Activated CD4-positive, alpha-beta T cell treated with anti-CD3 and anti-CD28 coated beads, Interleukin-2, amount 10 ng/mL, durations not matched to agents 7 days and 5 days (primary cell): ENCODE measurements around the gene NTM. TPM values are rescaled to one million over a fixed set of nuclear protein-coding genes. Genes with fewer than 3 reads are reported as not detected.

Experiments used
- CTCF ChIA-PET: fragments of 350-600 bp; sonication (Branson Sonifier 250); formaldehyde crosslinking; loops from one replicate; lab custom pipeline; 2021; ENCODE audit warnings: antibody characterized with exemption; lab: Charles Lee
- POLR2A ChIA-PET: fragments of 350-600 bp; sonication (Branson Sonifier 250); formaldehyde crosslinking; loops from one replicate; lab custom pipeline; 2021; ENCODE audit warnings: antibody characterized with exemption; lab: Charles Lee
- DNase-seq: peaks from one replicate; pipeline ENCODE4 v3.0.0-alpha.2; 2020
- H3K27ac Mint-ChIP-seq: one replicate; pipeline ENCODE4 v1.8.0; 2021; ENCODE audit warnings: mild to moderate bottlenecking, moderate library complexity, mixed read lengths
- H3K27me3 Mint-ChIP-seq: one replicate; pipeline ENCODE4 v1.8.0; 2021; ENCODE audit warnings: mixed read lengths
- H3K36me3 Mint-ChIP-seq: one replicate; pipeline ENCODE4 v1.8.0; 2021; ENCODE audit warnings: low read depth, mixed read lengths
- H3K4me1 Mint-ChIP-seq: one replicate; pipeline ENCODE4 v1.8.0; 2021; ENCODE audit warnings: mixed read lengths
- H3K4me3 Mint-ChIP-seq: one replicate; pipeline ENCODE4 v1.8.0; 2021; ENCODE audit warnings: mild to moderate bottlenecking, moderate library complexity, mixed read lengths
- H3K9me3 Mint-ChIP-seq: one replicate; pipeline ENCODE4 v1.8.0; 2021; ENCODE audit warnings: mixed read lengths
- total RNA-seq, 2 experiments: library from RNA; stranded (reverse); gene quantifications; one replicate each; pipeline ENCODE4 v1.2.3, GENCODE V29; 2021

The NTM gene
- total RNA-seq, 2 experiments from 2014 or later, result not detected

GRCh38 chr11:132286106-132286505 is 915.7 kb downstream of the NTM start:
- POLR2A ChIA-PET, result no interaction called here
- Mint-ChIP-seq H3K4me3 (no peak overlapping the region), H3K36me3 (no peaks in the 10 kb centered on the region), H3K4me1 (no peaks in the 10 kb centered on the region), H3K27ac (no peak overlapping the region), H3K9me3 (no peaks in the 10 kb centered on the region), H3K27me3 (no peaks in the 10 kb centered on the region)
- CTCF ChIA-PET, result no interaction called here
- DNase-seq, result no peak

DNA sequence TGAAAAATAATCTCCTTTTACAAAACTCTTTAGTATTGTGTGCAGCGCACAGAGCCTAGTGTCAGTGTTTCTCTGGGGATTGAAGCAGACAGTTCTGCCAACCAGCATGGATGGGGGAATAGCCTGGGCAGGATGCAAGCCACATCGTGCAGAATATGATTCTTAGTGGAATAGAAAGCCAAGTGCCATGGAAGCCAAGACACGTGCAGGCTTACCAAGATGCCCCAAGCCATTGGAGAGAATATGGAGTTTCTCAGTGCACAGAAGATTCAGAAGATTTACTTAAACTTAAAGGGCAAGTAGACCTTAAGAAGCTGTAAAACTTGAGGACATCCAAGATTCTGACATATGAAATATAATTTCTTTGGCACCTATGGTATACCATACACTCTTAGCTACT is 917.6 kb downstream of the NTM start:
- CTCF ChIA-PET, result no interaction called here

DNA sequence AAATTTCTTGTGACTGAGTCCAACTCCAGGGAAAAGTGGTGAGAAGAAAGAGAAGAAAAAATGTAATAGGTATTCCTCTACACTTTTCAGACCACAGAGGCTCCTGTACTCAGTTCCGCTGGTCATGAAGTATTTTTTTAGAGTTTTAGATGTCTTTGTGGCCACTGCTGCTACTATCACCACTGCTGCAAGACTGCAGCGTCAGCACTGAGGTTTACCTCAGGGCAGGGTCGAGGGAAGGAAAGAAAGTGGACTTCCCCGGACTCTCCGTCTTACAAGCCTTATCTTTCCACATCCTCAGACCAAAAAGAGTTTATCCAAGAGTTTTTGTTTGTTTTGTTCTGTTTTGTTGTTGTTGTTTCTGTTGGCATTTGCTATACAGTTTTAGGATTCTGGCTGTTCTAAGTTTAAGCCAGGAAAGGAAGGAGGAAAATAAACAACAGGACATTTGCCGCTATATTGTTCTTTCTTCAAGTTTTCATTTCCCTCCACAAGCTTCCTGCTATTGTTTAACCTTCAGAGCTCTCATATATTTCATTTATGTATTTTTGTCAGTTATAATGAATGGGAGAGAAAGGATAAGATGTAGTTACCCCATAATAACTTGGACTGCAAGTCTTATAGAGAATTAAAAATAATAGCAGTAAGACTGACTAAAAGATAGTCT is 919.3 kb downstream of the NTM start:
- Mint-ChIP-seq H3K27me3 (no peaks in the 10 kb centered on the region), H3K4me3 (no peak overlapping the region), H3K27ac (no peak overlapping the region), H3K4me1 (no peaks in the 10 kb centered on the region), H3K9me3 (no peaks in the 10 kb centered on the region), H3K36me3 (no peaks in the 10 kb centered on the region)
- ChIA-PET CTCF (interaction anchor here (0.7 kb wide), 1 partner anchor 26 kb away, joined by 4 read pairs; no protein-coding TSS in a partner anchor), POLR2A (interaction anchor here (0.6 kb wide), 1 partner anchor 14 kb away, joined by 11 read pairs; no protein-coding TSS in a partner anchor)
- no peak for DNase-seq

More for the DNA sequence above, 917.6 kb downstream of the NTM start:
- Mint-ChIP-seq H3K9me3 (no peaks in the 10 kb centered on the region), H3K27ac (no peak overlapping the region), H3K4me1 (no peaks in the 10 kb centered on the region), H3K4me3 (no peak overlapping the region), H3K27me3 (no peaks in the 10 kb centered on the region), H3K36me3 (no peaks in the 10 kb centered on the region)
- no peak for DNase-seq
- POLR2A ChIA-PET, result interaction anchor here (0.7 kb wide), 1 partner anchor 188 kb away, joined by 6 read pairs; no protein-coding TSS in a partner anchor

- H3K36me3 Mint-ChIP-seq, result no peaks in the 10 kb centered on the region
- no peak overlapping the region for H3K27ac Mint-ChIP-seq
- DNase-seq, result no peak
- POLR2A ChIA-PET, result no interaction called here
- no peaks in the 10 kb centered on the region for H3K27me3 Mint-ChIP-seq
- H3K4me3 Mint-ChIP-seq, result no peak overlapping the region
- no peaks in the 10 kb centered on the region for H3K9me3 Mint-ChIP-seq
- no peaks in the 10 kb centered on the region for H3K4me1 Mint-ChIP-seq
- CTCF ChIA-PET, result no interaction called here
Measured at GRCh38 chr11:132293586-132293985, 923.2 kb downstream of the NTM start.

GRCh38 chr11:132296946-132297610 is 926.7 kb downstream of the NTM start:
- no peaks in the 10 kb centered on the region for H3K36me3 Mint-ChIP-seq

GRCh38 chr11:132298357-132298756 is 927.9 kb downstream of the NTM start:
- no peaks in the 10 kb centered on the region for H3K4me1 Mint-ChIP-seq
- CTCF ChIA-PET, result no interaction called here
- H3K27ac Mint-ChIP-seq, result no peak overlapping the region
- POLR2A ChIA-PET, result no interaction called here
- peaks cover 2% of the 10 kb centered on the region for H3K9me3 Mint-ChIP-seq
- no peak overlapping the region for H3K4me3 Mint-ChIP-seq
- DNase-seq, result no peak
- H3K36me3 Mint-ChIP-seq, result no peaks in the 10 kb centered on the region
- no peaks in the 10 kb centered on the region for H3K27me3 Mint-ChIP-seq

More at GRCh38 chr11:132296946-132297610, 926.7 kb downstream of the NTM start:
- CTCF ChIA-PET, result no interaction called here
- Mint-ChIP-seq H3K27me3 (no peaks in the 10 kb centered on the region), H3K4me1 (no peaks in the 10 kb centered on the region), H3K9me3 (no peaks in the 10 kb centered on the region), H3K4me3 (no peak overlapping the region), H3K27ac (no peak overlapping the region)
- POLR2A ChIA-PET, result no interaction called here
- no peak for DNase-seq

GRCh38 chr11:132300283-132300682 is 929.9 kb downstream of the NTM start:
- H3K27ac Mint-ChIP-seq, result no peak overlapping the region
- POLR2A ChIA-PET, result no interaction called here

DNA sequence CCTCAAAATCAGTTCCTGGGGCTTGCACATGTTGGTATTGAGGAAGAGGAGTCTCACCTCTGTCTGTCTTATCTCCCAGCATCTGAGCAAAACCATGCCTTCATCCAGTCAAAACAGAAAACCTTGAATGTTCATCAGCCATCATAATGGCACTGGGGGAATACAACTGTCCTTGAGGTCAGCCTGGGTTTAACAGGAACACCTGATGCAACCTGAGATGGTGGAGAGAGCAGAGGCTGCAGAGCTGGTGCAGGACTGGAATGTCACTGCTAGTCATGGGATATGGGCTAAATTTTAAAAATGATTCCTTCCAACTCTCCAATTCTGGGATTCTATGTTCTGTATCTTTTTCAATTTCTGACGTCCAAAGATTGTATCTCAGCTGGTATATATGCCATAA is 931.0 kb downstream of the NTM start:
- POLR2A ChIA-PET, result no interaction called here
- CTCF ChIA-PET, result interaction anchor here (1.1 to 1.2 kb wide), 2 partner anchors 11 kb away, joined by 3 read pairs; no protein-coding TSS in a partner anchor
- H3K9me3 Mint-ChIP-seq, result peaks cover 3% of the 10 kb centered on the region
- H3K36me3 Mint-ChIP-seq, result no peaks in the 10 kb centered on the region
- no peak overlapping the region for H3K4me3 Mint-ChIP-seq
- no peak for DNase-seq
- no peaks in the 10 kb centered on the region for H3K4me1 Mint-ChIP-seq
- H3K27me3 Mint-ChIP-seq, result no peaks in the 10 kb centered on the region
- no peak overlapping the region for H3K27ac Mint-ChIP-seq

More at GRCh38 chr11:132300283-132300682, 929.9 kb downstream of the NTM start:
- Mint-ChIP-seq H3K4me3 (no peak overlapping the region), H3K9me3 (peaks cover 3% of the 10 kb centered on the region), H3K27me3 (no peaks in the 10 kb centered on the region), H3K36me3 (no peaks in the 10 kb centered on the region), H3K4me1 (no peaks in the 10 kb centered on the region)
- CTCF ChIA-PET, result interaction anchor here (0.8 to 1.1 kb wide), 2 partner anchors 12 kb away, joined by 3 read pairs; no protein-coding TSS in a partner anchor
- DNase-seq, result no peak

DNA sequence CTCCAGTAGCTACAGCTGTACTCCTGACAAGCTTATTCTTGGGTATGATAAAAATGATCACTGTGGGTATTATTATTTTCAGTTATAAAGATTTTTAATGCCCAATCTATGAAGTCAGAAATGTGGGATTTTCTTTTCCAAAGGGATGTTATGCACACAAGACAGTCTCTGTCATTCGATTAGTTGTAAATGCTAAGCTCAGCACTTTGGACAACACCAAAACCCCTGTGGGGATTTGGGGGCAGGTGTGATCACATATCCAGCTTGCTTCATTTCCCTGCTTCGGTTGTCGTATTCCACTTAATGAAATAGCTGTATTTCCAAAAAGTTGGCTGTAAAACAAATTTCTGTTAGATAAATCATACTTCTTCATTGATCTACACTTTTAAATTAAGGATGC is 931.5 kb downstream of the NTM start:
- no peak for DNase-seq
- H3K4me3 Mint-ChIP-seq, result no peak overlapping the region
- no peaks in the 10 kb centered on the region for H3K27me3 Mint-ChIP-seq
- H3K27ac Mint-ChIP-seq, result no peak overlapping the region
- no peaks in the 10 kb centered on the region for H3K4me1 Mint-ChIP-seq
- no peaks in the 10 kb centered on the region for H3K36me3 Mint-ChIP-seq
- POLR2A ChIA-PET, result no interaction called here
- H3K9me3 Mint-ChIP-seq, result peaks cover 3% of the 10 kb centered on the region
- CTCF ChIA-PET, result interaction anchor here (1.2 kb wide), 1 partner anchor 11 kb away, joined by 3 read pairs; no protein-coding TSS in a partner anchor

DNA sequence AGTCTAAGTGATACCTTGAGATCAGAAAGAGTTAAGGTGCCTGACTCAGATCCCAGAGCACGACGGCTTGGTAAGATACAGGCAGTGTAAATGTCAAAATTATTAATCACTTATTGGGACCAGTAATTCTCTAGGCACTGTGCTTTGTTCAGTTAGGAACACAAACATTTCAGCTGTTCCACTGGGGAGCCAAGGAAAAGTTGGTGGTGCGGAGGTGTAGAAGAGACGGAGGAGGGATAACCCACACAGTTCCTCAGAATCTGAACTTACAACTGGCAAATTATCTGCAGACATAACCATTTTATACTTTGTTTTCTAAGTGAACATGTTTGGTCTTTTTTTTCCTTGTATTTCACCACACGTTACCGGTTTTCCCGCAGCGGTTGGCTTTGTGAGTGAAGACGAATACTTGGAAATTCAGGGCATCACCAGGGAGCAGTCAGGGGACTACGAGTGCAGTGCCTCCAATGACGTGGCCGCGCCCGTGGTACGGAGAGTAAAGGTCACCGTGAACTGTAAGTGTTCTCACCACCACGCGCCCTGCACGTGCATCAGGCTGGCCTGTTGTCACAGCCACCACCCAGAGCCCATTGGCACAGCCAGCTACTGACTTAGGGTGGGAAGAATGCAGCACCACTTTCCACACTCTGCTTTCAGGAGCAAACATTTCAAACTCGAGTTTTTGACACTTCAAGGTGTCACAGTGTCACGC is 937.0 kb downstream of the NTM start:
- Mint-ChIP-seq H3K27ac (no peak overlapping the region), H3K4me3 (no peak overlapping the region), H3K9me3 (peaks cover 3% of the 10 kb centered on the region), H3K27me3 (no peaks in the 10 kb centered on the region), H3K36me3 (no peaks in the 10 kb centered on the region), H3K4me1 (no peaks in the 10 kb centered on the region)
- no peak for DNase-seq
- ChIA-PET POLR2A (no interaction called here), CTCF (no interaction called here)

DNA sequence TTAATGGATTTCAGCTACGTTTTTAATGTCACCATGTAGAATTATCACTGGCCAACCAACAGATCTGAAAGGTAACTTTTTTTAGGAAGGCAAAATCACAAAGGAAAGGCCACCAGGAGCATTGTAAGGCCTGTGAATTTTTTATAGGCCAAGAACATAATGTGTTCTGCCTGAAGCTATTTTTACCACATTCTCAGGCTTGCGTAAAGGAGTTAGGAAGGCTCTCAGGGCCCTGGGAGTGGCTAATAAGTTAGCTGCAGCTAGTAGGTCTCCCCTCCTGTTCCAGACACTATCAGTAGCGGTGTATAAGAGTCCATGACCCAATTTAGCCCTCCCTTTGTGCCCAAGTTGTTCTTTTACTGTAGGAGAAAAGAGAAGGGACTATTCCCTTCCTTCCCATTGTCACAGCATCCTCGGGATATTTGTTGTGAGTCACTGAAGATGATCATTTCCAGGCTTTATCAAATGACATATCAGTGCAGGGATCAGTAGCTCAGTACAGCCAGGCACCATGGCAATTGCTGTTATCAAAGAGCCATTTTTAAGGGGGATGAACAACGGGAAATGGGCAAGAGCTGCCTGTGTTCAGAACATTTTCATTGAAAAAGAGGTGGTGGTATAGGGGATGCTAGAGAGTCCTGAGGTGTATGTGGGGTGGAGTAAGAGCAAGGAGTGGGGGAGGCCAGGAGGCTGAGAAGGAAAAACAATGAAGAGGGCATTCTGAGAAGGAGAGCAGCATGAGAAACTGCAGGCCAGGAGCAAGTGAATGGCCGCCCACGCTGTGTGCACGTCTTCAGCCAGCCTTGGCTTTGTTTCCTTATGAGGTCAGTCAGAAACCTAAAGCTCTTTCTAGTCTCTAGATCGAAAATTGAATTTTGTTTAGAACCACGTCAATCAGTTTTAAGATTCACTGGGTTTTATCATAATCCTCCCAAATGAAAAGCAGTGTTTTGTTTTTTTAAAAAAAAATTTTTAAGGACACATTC is 940.3 kb downstream of the NTM start:
- H3K27me3 Mint-ChIP-seq, result no peaks in the 10 kb centered on the region

GRCh38 chr11:132311703-132312102 is 941.3 kb downstream of the NTM start:
- ChIA-PET CTCF (interaction anchor here (1.2 to 1.4 kb wide), 2 partner anchors 10 to 20 kb away, joined by 3 read pairs; no protein-coding TSS in a partner anchor), POLR2A (no interaction called here)
- Mint-ChIP-seq H3K27ac (no peak overlapping the region), H3K4me1 (no peaks in the 10 kb centered on the region), H3K9me3 (no peaks in the 10 kb centered on the region), H3K36me3 (no peaks in the 10 kb centered on the region), H3K4me3 (no peak overlapping the region), H3K27me3 (no peaks in the 10 kb centered on the region)
- no peak for DNase-seq

More for the DNA sequence above, 940.3 kb downstream of the NTM start:
- H3K27ac Mint-ChIP-seq, result no peak overlapping the region
- ChIA-PET POLR2A (no interaction called here), CTCF (no interaction called here)
- no peaks in the 10 kb centered on the region for H3K36me3 Mint-ChIP-seq
- H3K9me3 Mint-ChIP-seq, result no peaks in the 10 kb centered on the region
- H3K4me3 Mint-ChIP-seq, result no peak overlapping the region
- DNase-seq, result no peak
- H3K4me1 Mint-ChIP-seq, result no peaks in the 10 kb centered on the region
